Measurements from ENCODE around the gene YAP1. TPM values are rescaled to one million over a fixed set of nuclear protein-coding genes. Genes with fewer than 3 reads are reported as not detected.
"Not testable (repeated sequence)": the region's sequence is repeated elsewhere in the genome, so short reads cannot be mapped to it uniquely, and the experiment has no call there.

Gene YAP1
- total RNA-seq, 5 donors from 2014 or later (not counting 1 experiment from before 2014, with no cell fraction given), result 0.23 to 0.86 (median 0.63) TPM

DNA sequence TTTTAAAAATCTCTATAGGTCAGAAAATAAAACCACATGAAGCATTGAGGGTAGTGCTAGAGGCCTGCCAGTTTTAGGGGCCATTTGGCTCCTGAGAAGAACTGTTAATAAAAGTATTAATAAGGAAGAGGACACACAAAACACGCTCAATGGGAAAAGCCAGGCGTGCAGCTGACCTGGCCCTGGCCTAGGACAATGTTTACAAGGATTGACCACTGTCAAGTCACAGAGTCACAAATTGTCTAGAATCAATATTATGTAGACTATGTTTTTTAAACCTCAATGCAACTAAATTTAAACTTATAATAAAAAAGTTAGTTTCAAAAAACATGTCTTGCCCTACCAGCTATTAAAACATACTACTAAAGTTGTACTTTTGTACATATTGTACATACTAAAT lies 89.4 kb downstream of the YAP1 start:
- peaks cover 0 to 3% of the 10 kb centered on the region in 2 experiments for H3K27me3 ChIP-seq (replicated peaks in 1 of 2; ENCODE audit: control insufficient read depth in 2 of 2, extremely low read depth in 1 of 2, insufficient read depth in 2 of 2, low read length in 1 of 2)
- Mint-ChIP-seq H3K4me3 (no peak overlapping the region), H3K9me3 (no peaks in the 10 kb centered on the region), H3K36me3 (no peaks in the 10 kb centered on the region), H3K27me3 (peaks cover 29 to 36% of the 10 kb centered on the region in 2 donors), H3K27ac (no peak overlapping the region), H3K4me1 (no peaks in the 10 kb centered on the region)
- CTCF ChIA-PET, result no interaction called here
- H3K36me3 ChIP-seq (ENCODE audit: control insufficient read depth in 2 of 2, extremely low read depth in 1 of 2, insufficient read depth in 1 of 2, low read length in 1 of 2), result no peaks in the 10 kb centered on the region
- DNase-seq, result no peak
- no peaks in the 10 kb centered on the region for H3K4me1 ChIP-seq (ENCODE audit: control insufficient read depth in 1 of 2, extremely low read depth in 1 of 2, insufficient read depth in 2 of 2, low read length in 2 of 2)
- ATAC-seq (replicated peaks in 1 of 4), result no peak
- no peak overlapping the region for H3K4me3 ChIP-seq (ENCODE audit: control insufficient read depth in 1 of 2, extremely low read depth in 1 of 2, low read length in 1 of 2)
- no CpG with 5 or more reads among the region's 2 CpGs for WGBS (ENCODE audit: insufficient coverage)
- POLR2A ChIA-PET, result interaction anchor here in 1 of 2 donors (0.6 kb wide), 1 partner anchor 35 kb away, joined by 5 read pairs; no protein-coding TSS in a partner anchor
- H3K27ac ChIP-seq (ENCODE audit: low read length), result no peak overlapping the region
- H3K9me3 ChIP-seq, result no peaks in the 10 kb centered on the region

DNA sequence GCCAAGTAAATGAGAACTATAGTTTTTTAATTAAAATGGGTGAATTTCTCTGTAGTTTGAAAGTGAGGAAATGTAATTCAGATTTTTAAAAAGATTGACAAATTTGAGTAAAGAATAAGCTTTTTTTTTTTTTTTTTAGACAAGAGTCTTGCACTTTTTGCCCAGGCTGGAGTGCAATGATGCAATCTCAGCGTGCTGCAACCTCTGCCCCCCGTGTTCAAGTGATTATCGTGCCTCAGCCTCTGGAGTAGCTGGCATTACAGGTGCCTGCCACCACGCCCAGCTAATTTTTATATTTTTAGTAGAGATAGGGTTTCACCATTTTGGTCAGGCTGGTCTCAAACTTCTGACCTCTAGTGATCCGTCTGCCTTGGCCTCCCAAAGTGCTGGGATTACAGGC lies 90.1 kb downstream of the YAP1 start:
- H3K36me3 ChIP-seq (ENCODE audit: control insufficient read depth in 2 of 2, extremely low read depth in 1 of 2, insufficient read depth in 1 of 2, low read length in 1 of 2); H3K4me3 ChIP-seq (ENCODE audit: control insufficient read depth in 1 of 2, extremely low read depth in 1 of 2, low read length in 1 of 2); DNase-seq; H3K4me3 Mint-ChIP-seq; H3K27ac Mint-ChIP-seq; H3K27ac ChIP-seq (ENCODE audit: low read length); H3K9me3 Mint-ChIP-seq; H3K4me1 Mint-ChIP-seq; ATAC-seq (replicated peaks in 1 of 4); H3K27me3 ChIP-seq (replicated peaks in 1 of 2; ENCODE audit: control insufficient read depth in 2 of 2, extremely low read depth in 1 of 2, insufficient read depth in 2 of 2, low read length in 1 of 2); CTCF ChIA-PET; H3K9me3 ChIP-seq; H3K4me1 ChIP-seq (ENCODE audit: control insufficient read depth in 1 of 2, extremely low read depth in 1 of 2, insufficient read depth in 2 of 2, low read length in 2 of 2); H3K36me3 Mint-ChIP-seq: not testable (repeated sequence)
- WGBS (ENCODE audit: insufficient coverage), result 80% methylated on average over 2 of the region's 5 CpGs
- peaks cover 29 to 36% of the 10 kb centered on the region in 2 donors for H3K27me3 Mint-ChIP-seq
- POLR2A ChIA-PET, result interaction anchor here in 1 of 2 donors (0.6 kb wide), 1 partner anchor 34 kb away, joined by 5 read pairs; no protein-coding TSS in a partner anchor

DNA sequence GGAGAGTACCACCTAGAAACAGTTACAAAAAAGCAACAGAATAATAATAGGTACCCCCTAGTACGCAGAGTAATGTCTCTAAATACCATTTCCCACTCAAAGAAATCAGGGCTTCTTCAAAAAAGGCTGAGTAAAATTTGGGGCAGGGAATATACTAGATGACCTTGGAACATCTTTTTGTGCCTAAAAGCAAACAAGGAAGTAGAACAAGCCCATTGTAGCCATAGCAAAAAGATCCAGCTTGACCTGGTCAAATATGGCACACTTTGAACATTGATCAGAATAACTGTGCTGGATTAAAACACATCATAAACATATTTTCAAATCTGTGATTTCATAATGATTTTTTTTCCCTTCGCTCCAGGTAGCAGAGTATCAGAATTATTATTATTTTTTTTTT lies 91.5 kb downstream of the YAP1 start:
- no peaks in the 10 kb centered on the region for H3K4me1 Mint-ChIP-seq
- H3K4me3 Mint-ChIP-seq, result no peak overlapping the region
- H3K4me1 ChIP-seq (ENCODE audit: control insufficient read depth in 1 of 2, extremely low read depth in 1 of 2, insufficient read depth in 2 of 2, low read length in 2 of 2), result no peaks in the 10 kb centered on the region
- H3K36me3 Mint-ChIP-seq, result no peaks in the 10 kb centered on the region
- H3K27me3 ChIP-seq (replicated peaks in 1 of 2; ENCODE audit: control insufficient read depth in 2 of 2, extremely low read depth in 1 of 2, insufficient read depth in 2 of 2, low read length in 1 of 2), result peaks cover 2 to 5% of the 10 kb centered on the region in 2 experiments
- H3K9me3 ChIP-seq, result no peaks in the 10 kb centered on the region
- H3K27ac Mint-ChIP-seq, result no peak overlapping the region
- no peak overlapping the region for H3K4me3 ChIP-seq (ENCODE audit: control insufficient read depth in 1 of 2, extremely low read depth in 1 of 2, low read length in 1 of 2)
- CTCF ChIA-PET, result no interaction called here
- DNase-seq (no peak), ATAC-seq (replicated peaks in 1 of 4) (no peak)
- H3K27ac ChIP-seq (ENCODE audit: low read length), result no peak overlapping the region
- H3K36me3 ChIP-seq (ENCODE audit: control insufficient read depth in 2 of 2, extremely low read depth in 1 of 2, insufficient read depth in 1 of 2, low read length in 1 of 2), result no peaks in the 10 kb centered on the region
- POLR2A ChIA-PET, result no interaction called here
- no peaks in the 10 kb centered on the region for H3K9me3 Mint-ChIP-seq
- peaks cover 26 to 35% of the 10 kb centered on the region in 2 donors for H3K27me3 Mint-ChIP-seq
- WGBS (ENCODE audit: insufficient coverage), result no CpG with 5 or more reads among the region's 2 CpGs

DNA sequence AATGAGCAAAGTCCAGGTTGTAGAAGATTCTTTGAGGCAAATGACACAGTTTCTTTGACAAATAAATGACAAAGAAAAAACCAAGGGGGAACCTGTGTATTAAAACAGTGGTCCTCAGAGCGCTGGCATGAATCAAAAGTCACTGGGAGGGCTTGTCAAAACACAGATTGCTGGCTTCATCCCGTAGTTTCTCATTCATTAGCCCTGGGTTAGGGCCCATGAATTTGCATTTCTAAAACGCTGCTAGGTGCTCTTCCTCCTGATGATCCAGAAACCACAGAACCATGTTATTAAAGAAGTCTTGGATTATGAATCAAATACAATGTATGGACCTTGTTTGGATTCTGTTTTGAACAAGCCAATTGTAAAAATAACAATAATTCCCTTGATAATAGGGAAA lies 92.7 kb downstream of the YAP1 start:
- WGBS (ENCODE audit: insufficient coverage), result 39% methylated on average over 2 of the region's 3 CpGs
- Mint-ChIP-seq H3K9me3 (no peaks in the 10 kb centered on the region), H3K4me3 (no peak overlapping the region), H3K36me3 (no peaks in the 10 kb centered on the region), H3K27ac (no peak overlapping the region), H3K4me1 (no peaks in the 10 kb centered on the region), H3K27me3 (peaks cover 31 to 37% of the 10 kb centered on the region in 2 donors)
- ATAC-seq (replicated peaks in 1 of 4), result no peak
- ChIA-PET CTCF (no interaction called here), POLR2A (no interaction called here)
- Histone ChIP-seq H3K36me3 (ENCODE audit: control insufficient read depth in 2 of 2, extremely low read depth in 1 of 2, insufficient read depth in 1 of 2, low read length in 1 of 2) (no peaks in the 10 kb centered on the region), H3K27me3 (replicated peaks in 1 of 2; ENCODE audit: control insufficient read depth in 2 of 2, extremely low read depth in 1 of 2, insufficient read depth in 2 of 2, low read length in 1 of 2) (peaks cover 2 to 5% of the 10 kb centered on the region in 2 experiments), H3K9me3 (no peaks in the 10 kb centered on the region), H3K4me3 (ENCODE audit: control insufficient read depth in 1 of 2, extremely low read depth in 1 of 2, low read length in 1 of 2) (no peak overlapping the region), H3K4me1 (ENCODE audit: control insufficient read depth in 1 of 2, extremely low read depth in 1 of 2, insufficient read depth in 2 of 2, low read length in 2 of 2) (no peaks in the 10 kb centered on the region), H3K27ac (ENCODE audit: low read length) (no peak overlapping the region)
- DNase-seq, result no peak

GRCh38 chr11:102204174-102204573 lies 93.9 kb downstream of the YAP1 start:
- no peak for ATAC-seq (replicated peaks in 1 of 4)
- peaks cover 25 to 32% of the 10 kb centered on the region in 2 donors for H3K27me3 Mint-ChIP-seq
- no peak overlapping the region for H3K27ac Mint-ChIP-seq
- WGBS (ENCODE audit: insufficient coverage), result no CpG with 5 or more reads among the region's 2 CpGs
- no peaks in the 10 kb centered on the region for H3K36me3 Mint-ChIP-seq
- CTCF ChIA-PET, result no interaction called here
- no peak overlapping the region for H3K4me3 Mint-ChIP-seq
- Histone ChIP-seq H3K27me3 (replicated peaks in 1 of 2; ENCODE audit: control insufficient read depth in 2 of 2, extremely low read depth in 1 of 2, insufficient read depth in 2 of 2, low read length in 1 of 2) (peaks cover 2 to 5% of the 10 kb centered on the region in 2 experiments), H3K9me3 (no peaks in the 10 kb centered on the region), H3K36me3 (ENCODE audit: control insufficient read depth in 2 of 2, extremely low read depth in 1 of 2, insufficient read depth in 1 of 2, low read length in 1 of 2) (no peaks in the 10 kb centered on the region), H3K4me3 (ENCODE audit: control insufficient read depth in 1 of 2, extremely low read depth in 1 of 2, low read length in 1 of 2) (no peak overlapping the region), H3K4me1 (ENCODE audit: control insufficient read depth in 1 of 2, extremely low read depth in 1 of 2, insufficient read depth in 2 of 2, low read length in 2 of 2) (no peaks in the 10 kb centered on the region), H3K27ac (ENCODE audit: low read length) (no peak overlapping the region)
- no peaks in the 10 kb centered on the region for H3K9me3 Mint-ChIP-seq
- H3K4me1 Mint-ChIP-seq, result no peaks in the 10 kb centered on the region
- POLR2A ChIA-PET, result no interaction called here
- no peak for DNase-seq

- peaks cover 25 to 42% of the 10 kb centered on the region in 2 donors for H3K27me3 Mint-ChIP-seq
- no peak for ATAC-seq (replicated peaks in 1 of 4)
- H3K9me3 ChIP-seq, result no peaks in the 10 kb centered on the region
- 58% methylated on average over 2 of the region's 4 CpGs for WGBS (ENCODE audit: insufficient coverage)
- no peaks in the 10 kb centered on the region for H3K36me3 Mint-ChIP-seq
- no peaks in the 10 kb centered on the region for H3K9me3 Mint-ChIP-seq
- DNase-seq, result no peak
- H3K4me3 ChIP-seq (ENCODE audit: control insufficient read depth in 1 of 2, extremely low read depth in 1 of 2, low read length in 1 of 2), result no peak overlapping the region
- ChIA-PET CTCF (no interaction called here), POLR2A (no interaction called here)
- H3K36me3 ChIP-seq (ENCODE audit: control insufficient read depth in 2 of 2, extremely low read depth in 1 of 2, insufficient read depth in 1 of 2, low read length in 1 of 2), result no peaks in the 10 kb centered on the region
- H3K4me1 Mint-ChIP-seq, result no peaks in the 10 kb centered on the region
- no peak overlapping the region for H3K27ac ChIP-seq (ENCODE audit: low read length)
- no peaks in the 10 kb centered on the region for H3K4me1 ChIP-seq (ENCODE audit: control insufficient read depth in 1 of 2, extremely low read depth in 1 of 2, insufficient read depth in 2 of 2, low read length in 2 of 2)
- H3K27me3 ChIP-seq (replicated peaks in 1 of 2; ENCODE audit: control insufficient read depth in 2 of 2, extremely low read depth in 1 of 2, insufficient read depth in 2 of 2, low read length in 1 of 2), result peaks cover 2 to 5% of the 10 kb centered on the region in 2 experiments
- no peak overlapping the region for H3K27ac Mint-ChIP-seq
- H3K4me3 Mint-ChIP-seq, result no peak overlapping the region
These were observed 95.6 kb downstream of the YAP1 start for GRCh38 chr11:102205805-102206204.

DNA sequence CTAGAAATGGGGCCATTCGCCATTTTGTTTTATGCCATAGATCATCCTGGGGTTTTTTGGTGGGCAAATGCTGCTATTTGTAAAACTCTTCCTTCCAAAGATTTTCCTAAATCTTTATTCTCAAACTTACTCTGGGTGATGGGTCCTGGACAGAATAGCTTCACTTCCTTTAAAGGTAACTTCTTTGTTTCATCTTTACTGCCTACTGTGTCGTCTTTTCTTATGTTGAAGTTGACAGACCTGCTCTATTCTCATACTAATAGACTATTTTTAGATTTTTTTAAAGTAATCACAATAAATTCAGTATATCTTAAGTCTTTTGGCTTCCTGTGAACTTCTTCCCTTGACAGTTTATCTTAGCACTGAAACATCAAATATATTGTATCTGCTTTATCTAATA lies 98.6 kb downstream of the YAP1 start:
- Histone ChIP-seq H3K9me3 (no peaks in the 10 kb centered on the region), H3K4me1 (ENCODE audit: control insufficient read depth in 1 of 2, extremely low read depth in 1 of 2, insufficient read depth in 2 of 2, low read length in 2 of 2) (no peaks in the 10 kb centered on the region), H3K4me3 (ENCODE audit: control insufficient read depth in 1 of 2, extremely low read depth in 1 of 2, low read length in 1 of 2) (no peak overlapping the region), H3K27ac (ENCODE audit: low read length) (no peak overlapping the region), H3K27me3 (replicated peaks in 1 of 2; ENCODE audit: control insufficient read depth in 2 of 2, extremely low read depth in 1 of 2, insufficient read depth in 2 of 2, low read length in 1 of 2) (peaks cover 2 to 12% of the 10 kb centered on the region in 2 experiments), H3K36me3 (ENCODE audit: control insufficient read depth in 2 of 2, extremely low read depth in 1 of 2, insufficient read depth in 1 of 2, low read length in 1 of 2) (no peaks in the 10 kb centered on the region)
- peaks cover 34 to 36% of the 10 kb centered on the region in 2 donors for H3K27me3 Mint-ChIP-seq
- ATAC-seq (replicated peaks in 1 of 4) (no peak), DNase-seq (no peak)
- H3K36me3 Mint-ChIP-seq, result no peaks in the 10 kb centered on the region
- ChIA-PET CTCF (no interaction called here), POLR2A (interaction anchor here in 1 of 2 donors (0.7 kb wide), 1 partner anchor 270 kb away, joined by 5 read pairs; no protein-coding TSS in a partner anchor)
- H3K9me3 Mint-ChIP-seq, result no peaks in the 10 kb centered on the region
- no peak overlapping the region for H3K4me3 Mint-ChIP-seq
- no CpG with 5 or more reads among the region's 2 CpGs for WGBS (ENCODE audit: insufficient coverage)
- H3K4me1 Mint-ChIP-seq, result no peaks in the 10 kb centered on the region
- H3K27ac Mint-ChIP-seq, result no peak overlapping the region
